ENCODE measurements around the gene SUN2. TPM values are rescaled to one million over a fixed set of nuclear protein-coding genes. Genes with fewer than 3 reads are reported as not detected.

SUN2 gene
- total and polyA plus RNA-seq, 3 donors from 2014 or later: 90.8 to 331 (median 295) TPM

GRCh38 chr22:38718414-38718813 lies 37.4 kb downstream of the SUN2 start:
- DNase-seq: no peak
- no peak overlapping the region for H3K27ac ChIP-seq

GRCh38 chr22:38717244-38717643 lies 38.6 kb downstream of the SUN2 start:
- no peak overlapping the region for H3K4me3 ChIP-seq
- no peak overlapping the region for H3K27ac ChIP-seq
- peaks cover 32% of the 10 kb centered on the region for H3K4me1 ChIP-seq
- H3K9me3 ChIP-seq: no peaks in the 10 kb centered on the region
- DNase-seq: no peak
- no peak for TF ChIP-seq POLR2A (IDR thresholded peaks at IDR 0.05)
- TF ChIP-seq CTCF (IDR thresholded peaks at IDR 0.05): no peak
- no peaks in the 10 kb centered on the region for H3K27me3 ChIP-seq
- intact Hi-C loops (cut with DNase I; ENCODE audit: low total_unique reads): no loop called here
- WGBS, 2 donors: 82 to 86% methylated on average over 6 of the region's 6 CpGs
- H3K36me3 ChIP-seq (ENCODE audit: low read depth, missing control alignments): no peaks in the 10 kb centered on the region

More at GRCh38 chr22:38718414-38718813, 37.4 kb downstream of the SUN2 start:
- TF ChIP-seq CTCF (IDR thresholded peaks at IDR 0.05) (peak in 1 of 3 experiments; percentile 35), POLR2A (IDR thresholded peaks at IDR 0.05) (no peak)
- intact Hi-C loops (cut with DNase I; ENCODE audit: low total_unique reads): no loop called here
- Histone ChIP-seq H3K9me3 (no peaks in the 10 kb centered on the region), H3K4me3 (no peak overlapping the region), H3K4me1 (peaks cover 32% of the 10 kb centered on the region), H3K36me3 (ENCODE audit: low read depth, missing control alignments) (no peaks in the 10 kb centered on the region), H3K27me3 (no peaks in the 10 kb centered on the region)
- 48 to 68% methylated on average over 6 of the region's 6 CpGs for WGBS, 2 donors

- no peak for TF ChIP-seq CTCF (IDR thresholded peaks at IDR 0.05)
- Histone ChIP-seq H3K27me3 (no peaks in the 10 kb centered on the region), H3K36me3 (ENCODE audit: low read depth, missing control alignments) (no peaks in the 10 kb centered on the region), H3K27ac (no peak overlapping the region), H3K4me3 (no peak overlapping the region), H3K9me3 (no peaks in the 10 kb centered on the region), H3K4me1 (peaks cover 32% of the 10 kb centered on the region)
- DNase-seq: no peak
- intact Hi-C loops (cut with DNase I; ENCODE audit: low total_unique reads): no loop called here
- 81 to 93% methylated on average over 7 to 9 of the region's 9 CpGs for WGBS, 2 donors
Observed at GRCh38 chr22:38716826-38717225, 39.0 kb downstream of the SUN2 start.

- H3K27me3 ChIP-seq: no peaks in the 10 kb centered on the region
- H3K9me3 ChIP-seq: no peaks in the 10 kb centered on the region
- intact Hi-C loops (cut with DNase I; ENCODE audit: low total_unique reads): no loop called here
- DNase-seq: peak; percentile 76
- no peak overlapping the region for H3K4me3 ChIP-seq
- TF ChIP-seq CTCF (IDR thresholded peaks at IDR 0.05) (no peak), POLR2A (IDR thresholded peaks at IDR 0.05) (no peak)
- H3K27ac ChIP-seq: no peak overlapping the region
- H3K36me3 ChIP-seq (ENCODE audit: low read depth, missing control alignments): no peaks in the 10 kb centered on the region
- H3K4me1 ChIP-seq: peaks cover 32% of the 10 kb centered on the region
- WGBS, 2 donors: 67 to 84% methylated on average over 10 of the region's 10 CpGs
Observed at GRCh38 chr22:38716271-38716670, 39.5 kb downstream of the SUN2 start.

- WGBS, 2 donors: 89 to 94% methylated on average over 13 to 15 of the region's 15 CpGs
Observed at GRCh38 chr22:38715852-38716251, 39.9 kb downstream of the SUN2 start.

More at GRCh38 chr22:38715852-38716251, 39.9 kb downstream of the SUN2 start:
- H3K27ac ChIP-seq: peak overlapping the region; percentile 20 to 25
- DNase-seq: no peak
- H3K36me3 ChIP-seq (ENCODE audit: low read depth, missing control alignments): no peaks in the 10 kb centered on the region
- H3K9me3 ChIP-seq: no peaks in the 10 kb centered on the region
- intact Hi-C loops (cut with DNase I; ENCODE audit: low total_unique reads): no loop called here
- TF ChIP-seq CTCF (IDR thresholded peaks at IDR 0.05): no peak
- TF ChIP-seq POLR2A (IDR thresholded peaks at IDR 0.05): no peak
- no peak overlapping the region for H3K4me3 ChIP-seq
- H3K4me1 ChIP-seq: peaks cover 32% of the 10 kb centered on the region
- H3K27me3 ChIP-seq: no peaks in the 10 kb centered on the region
